ENCODE data around the gene USH1C.

Gene USH1C

DNA sequence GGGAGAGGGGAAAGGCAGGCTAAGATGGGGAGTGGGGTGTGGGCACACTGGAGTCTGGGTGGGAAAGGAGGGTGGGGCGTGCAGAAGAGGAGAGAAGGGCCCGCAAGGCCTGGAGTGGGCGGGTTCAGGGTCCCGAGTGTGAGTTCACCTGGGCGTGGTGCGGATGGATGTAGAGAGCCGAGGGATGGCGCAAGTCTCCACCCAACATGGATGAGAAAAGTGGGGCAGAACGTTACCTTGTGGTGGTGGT is 67.2 kb downstream of the USH1C start:
- no peak for DNase-seq (ENCODE audit: low read depth in 1 of 2, low spot score in 1 of 2)

DNA sequence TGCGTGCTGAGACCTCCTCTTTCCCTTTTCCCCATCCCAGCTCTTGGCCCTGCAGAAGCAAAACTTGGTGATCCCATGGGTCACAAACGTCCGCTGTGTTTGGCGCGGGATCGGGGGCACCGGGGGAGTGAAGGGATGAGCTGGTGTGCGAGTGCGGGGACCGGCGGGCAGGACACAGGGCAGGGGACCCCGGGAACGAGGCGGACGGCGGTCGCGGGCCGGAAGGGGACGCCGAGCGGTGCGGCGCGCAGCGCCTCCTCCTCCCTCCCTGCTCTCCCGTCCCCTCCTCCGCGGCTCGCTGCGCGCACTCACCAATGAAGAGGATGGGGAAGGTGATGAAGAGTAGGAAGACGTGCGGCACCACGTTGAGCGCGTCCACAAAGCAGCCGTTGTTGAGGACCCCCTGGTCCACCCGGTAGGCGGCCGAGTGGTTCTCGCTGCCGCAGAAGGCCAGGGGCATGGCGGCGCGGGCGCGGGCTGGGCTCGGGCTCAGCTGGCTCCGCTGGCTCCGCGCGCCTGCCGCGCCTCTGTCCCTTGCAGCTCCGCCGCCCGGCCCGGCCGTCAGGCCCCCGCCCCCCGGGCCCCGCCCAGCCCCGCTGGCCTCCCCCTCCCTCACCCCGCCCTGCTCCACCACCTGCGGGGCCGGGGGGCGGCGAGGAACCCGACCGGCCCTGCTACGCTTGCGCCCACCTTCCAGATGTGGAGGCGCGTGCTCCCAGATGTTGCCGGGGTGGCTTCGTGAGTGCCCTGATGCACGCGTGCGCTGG is 67.7 kb downstream of the USH1C start, which contains the start of gene ABCC8:
Gene ABCC8 (minus strand): TSS at position 529 of the 767 bp plus-strand sequence. CDS start 69 bp downstream, at position 460.
- no peak for DNase-seq (ENCODE audit: low read depth in 1 of 2, low spot score in 1 of 2)

DNA sequence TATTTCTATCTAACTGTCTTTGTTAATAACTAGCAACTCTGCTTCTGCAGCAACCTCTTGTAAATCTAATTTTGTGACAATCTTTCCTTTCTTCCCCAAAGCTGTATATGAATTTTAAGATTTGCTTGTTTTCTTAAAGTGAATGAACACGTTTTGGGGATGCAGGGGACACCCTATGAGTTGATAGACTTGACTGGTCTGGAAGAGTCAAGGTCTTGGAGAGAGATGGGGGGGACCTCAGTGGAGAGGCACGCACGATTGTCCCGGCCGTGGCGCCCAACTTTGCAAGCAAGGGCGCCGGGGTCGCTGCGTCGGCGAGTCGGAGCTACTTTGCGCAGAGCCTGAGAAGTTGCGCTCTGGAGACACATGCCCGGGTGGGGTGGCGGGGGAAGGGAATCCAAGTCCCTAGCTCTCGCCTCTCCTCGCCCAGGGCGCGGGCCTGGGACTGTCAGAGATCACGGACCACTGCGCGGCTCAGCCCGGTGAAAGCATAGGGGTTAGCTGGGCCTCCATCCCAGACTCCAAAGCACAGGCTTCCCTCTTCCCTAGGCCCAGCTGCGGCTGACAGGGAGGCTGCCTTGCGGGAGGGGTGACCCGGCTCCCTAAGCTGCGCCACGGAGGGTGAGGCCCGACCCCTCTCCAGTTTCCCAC is 68.4 kb downstream of the USH1C start:
- no peak for DNase-seq (ENCODE audit: low read depth in 1 of 2, low spot score in 1 of 2)

DNA sequence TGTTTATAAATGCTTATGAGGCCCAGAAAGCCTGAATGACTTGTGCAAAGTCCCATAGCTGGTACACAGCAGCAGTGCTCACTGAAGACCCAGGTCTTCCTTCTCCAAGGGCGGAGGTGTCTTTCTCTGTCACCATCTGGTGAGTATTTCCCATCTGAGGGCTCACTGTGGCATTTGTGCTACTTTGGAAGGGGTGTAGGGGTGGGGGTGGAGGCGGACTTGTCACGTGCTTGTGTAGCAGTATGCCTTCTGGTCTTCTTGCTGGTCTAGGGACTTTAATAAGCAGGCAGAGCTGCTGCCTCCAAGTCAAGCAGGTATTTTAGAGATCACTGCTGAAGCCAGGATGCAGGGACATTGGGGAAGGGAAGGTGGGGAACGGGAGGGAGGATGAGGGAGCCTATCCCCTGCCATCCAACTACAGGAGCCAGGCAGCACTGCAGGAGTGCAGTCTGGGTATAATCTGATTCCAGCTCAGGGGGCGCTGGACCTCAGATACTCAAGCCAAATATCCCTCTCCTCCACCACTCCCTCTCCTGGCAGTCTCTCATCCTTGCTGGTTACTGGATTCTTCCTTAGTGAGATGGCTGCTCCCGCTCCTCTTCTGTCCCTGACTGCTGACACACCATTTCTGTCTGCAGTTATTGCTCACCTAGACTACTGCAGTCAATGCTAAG is 71.0 kb downstream of the USH1C start:
- DNase-seq (ENCODE audit: low read depth in 1 of 2, low spot score in 1 of 2) = no peak

DNA sequence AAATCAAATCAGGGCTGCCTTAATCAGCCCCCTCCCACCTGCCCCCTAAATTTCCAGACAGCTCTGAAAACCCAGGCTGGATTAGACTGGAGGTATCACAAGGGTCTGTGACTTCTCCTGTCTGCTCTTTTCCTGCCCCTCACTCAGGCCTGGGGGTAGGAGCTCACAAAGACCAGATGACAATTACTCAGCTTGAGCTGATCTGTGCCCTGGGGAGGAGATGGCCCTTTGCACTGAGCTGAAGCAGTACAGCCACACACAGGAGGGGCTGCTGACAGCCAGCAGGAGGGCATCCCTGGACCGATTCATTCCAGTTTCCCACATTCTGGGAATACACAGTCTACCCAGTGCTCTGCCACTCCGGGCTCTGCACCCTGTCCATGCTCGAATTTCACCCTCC is 71.7 kb downstream of the USH1C start:
- no peak for DNase-seq (ENCODE audit: low read depth in 1 of 2, low spot score in 1 of 2)

DNA sequence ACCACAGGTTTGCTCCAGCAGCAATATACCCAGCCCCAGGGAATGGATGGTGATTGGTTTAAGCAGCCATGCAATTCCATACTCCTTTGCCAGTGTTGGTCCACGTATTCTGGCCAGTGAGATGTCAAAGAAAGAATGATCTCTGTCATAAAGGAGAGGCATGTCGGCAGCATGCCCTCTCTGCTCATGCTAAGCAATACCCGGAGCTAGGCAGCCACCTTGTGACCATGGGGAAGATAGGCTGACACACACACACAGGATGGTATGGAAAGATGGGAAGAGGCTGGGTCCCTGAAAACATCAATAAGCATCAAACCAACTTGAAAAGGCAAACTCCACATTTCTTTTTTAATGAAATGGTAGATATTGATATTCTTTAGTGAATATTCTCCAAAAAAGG is 72.7 kb downstream of the USH1C start:
- no peak for DNase-seq (ENCODE audit: low read depth in 1 of 2, low spot score in 1 of 2)

DNA sequence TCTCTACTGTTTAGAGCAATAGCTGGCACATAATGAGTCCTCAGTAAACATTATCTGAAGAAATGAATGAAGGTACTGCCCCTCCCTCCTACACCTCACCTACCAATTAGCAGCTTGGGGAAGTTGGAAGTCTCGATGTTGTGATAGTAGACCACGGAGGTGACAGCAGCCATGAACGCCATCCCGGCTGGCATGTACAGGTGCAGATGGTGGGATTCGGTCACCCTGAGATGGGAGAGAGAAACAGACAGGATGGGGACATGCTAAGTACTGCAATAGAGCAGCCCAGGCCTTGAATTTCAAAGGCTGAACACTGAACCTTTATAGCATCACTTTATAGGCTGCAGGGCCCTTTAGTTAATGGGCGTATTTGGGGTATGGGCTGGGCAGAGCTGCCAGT is 74.2 kb downstream of the USH1C start:
- DNase-seq (ENCODE audit: low read depth in 1 of 2, low spot score in 1 of 2) = no peak

DNA sequence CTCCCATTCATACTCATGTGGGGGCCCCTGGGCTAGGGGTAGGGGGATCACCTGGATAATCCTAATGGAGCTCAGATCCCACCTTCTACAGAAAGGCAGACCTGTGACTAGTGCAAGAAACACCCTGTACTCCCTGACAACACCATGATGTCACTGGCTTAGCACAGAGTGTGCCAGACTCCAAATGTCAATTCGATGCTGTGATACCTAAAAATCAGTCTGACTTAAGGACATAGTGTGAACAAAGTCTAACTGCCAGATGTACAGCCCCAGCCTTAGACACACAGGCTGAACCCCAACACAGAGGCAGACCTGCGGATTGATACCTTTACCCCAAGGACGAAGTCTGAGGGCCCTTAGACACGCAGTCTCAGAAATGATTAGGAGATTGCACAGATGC is 76.1 kb downstream of the USH1C start:
- DNase-seq (ENCODE audit: low read depth in 1 of 2, low spot score in 1 of 2) = no peak

DNA sequence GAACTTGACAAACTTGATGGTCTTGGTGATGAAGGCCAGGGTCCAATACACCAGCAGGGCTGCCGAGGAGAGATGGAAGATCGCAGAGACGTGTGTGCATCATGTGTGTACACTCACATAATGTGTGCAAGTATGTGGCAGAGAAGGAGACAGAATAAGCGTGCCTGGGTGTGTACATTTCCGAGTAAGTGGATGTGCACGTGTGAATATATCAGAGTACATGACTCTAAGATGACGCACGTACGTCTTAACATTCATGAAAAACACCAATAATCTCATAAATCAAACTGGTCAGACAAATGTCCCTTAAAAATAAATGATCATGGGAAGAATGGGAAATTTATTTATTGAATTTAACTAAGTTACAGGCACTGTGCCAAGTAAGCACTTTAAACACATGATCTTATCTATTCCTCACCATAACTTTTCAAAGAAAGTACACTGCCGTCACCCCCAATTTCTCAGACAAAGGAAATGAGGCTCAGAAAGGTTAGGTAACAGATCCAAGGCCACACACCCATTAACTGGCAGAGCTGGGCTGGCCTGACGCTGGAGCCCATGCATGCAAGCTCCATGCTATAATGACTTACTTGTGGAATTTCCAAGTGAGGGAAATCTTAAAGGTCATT is 80.6 kb downstream of the USH1C start:
- no peak for DNase-seq (ENCODE audit: low read depth in 1 of 2, low spot score in 1 of 2)

DNA sequence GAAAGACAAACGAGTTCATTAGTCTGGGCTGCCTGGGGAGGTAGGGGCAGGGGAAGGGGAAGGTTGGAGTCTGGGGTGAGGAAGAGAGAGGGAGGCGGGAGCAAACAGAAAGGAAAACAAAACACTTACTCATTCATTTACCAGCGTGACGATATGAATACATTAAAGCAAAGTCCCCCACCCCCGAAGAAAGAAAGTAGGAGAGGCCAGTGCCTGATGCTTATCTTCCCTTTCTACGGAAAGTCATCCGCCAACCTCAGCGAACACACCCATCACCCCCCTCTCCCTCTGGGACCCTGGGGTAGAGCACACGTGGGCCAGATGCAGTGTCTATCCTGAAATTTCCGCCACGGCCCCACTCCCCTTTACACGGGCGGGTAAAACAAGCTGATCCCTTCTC is 81.3 kb downstream of the USH1C start:
- no peak for DNase-seq (ENCODE audit: low read depth in 1 of 2, low spot score in 1 of 2)

DNA sequence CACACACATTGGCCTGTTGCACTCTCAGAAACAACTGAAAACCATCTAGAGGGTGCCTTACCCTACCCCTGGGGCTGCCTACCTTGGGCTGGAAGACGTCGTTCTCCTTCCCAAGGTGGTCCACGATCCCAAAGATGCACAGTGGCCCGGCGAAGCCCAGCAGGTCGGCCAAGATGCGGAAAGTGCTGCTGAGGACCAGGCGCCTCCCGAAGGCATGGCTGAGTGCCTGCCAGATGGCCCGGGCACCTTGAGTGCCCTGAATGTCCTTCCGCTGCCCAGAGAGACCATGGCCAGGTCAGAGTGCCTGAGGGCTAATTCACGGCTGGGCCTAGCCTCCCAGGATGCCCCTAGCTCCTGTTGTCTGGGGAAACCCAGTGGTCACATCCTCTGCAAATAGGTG is 83.8 kb downstream of the USH1C start:
- DNase-seq (ENCODE audit: low read depth in 1 of 2, low spot score in 1 of 2) = no peak

DNA sequence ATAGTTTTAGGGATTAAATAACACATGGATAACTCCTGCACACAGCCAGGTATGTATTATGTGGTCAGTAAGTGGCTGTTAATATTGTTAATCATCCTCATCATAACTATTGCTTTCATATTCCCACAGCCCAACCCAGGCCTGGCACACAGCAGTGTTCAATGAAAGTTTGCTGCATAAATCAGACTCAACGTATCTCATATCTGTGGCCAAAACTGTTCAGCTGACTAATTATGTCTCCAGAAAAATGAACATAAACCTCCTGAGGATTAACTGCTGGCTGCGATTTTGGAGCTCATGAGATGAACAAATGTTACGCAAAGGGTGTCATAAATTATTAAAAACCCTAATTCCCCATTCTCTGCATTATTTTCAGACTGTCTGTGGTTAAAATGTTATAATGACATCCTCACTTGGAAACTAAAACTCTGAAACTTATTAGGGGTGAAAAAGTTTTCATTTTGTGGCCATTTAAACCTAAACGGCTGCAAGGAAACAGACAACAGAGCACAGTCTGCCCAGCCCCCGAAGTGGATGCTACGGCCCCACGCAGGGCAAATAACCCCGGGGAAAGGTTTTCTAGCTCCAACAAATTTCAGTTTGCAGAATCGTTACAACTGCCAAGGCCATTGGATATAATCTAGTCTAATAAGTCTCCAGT is 84.8 kb downstream of the USH1C start:
- DNase-seq (ENCODE audit: low read depth in 1 of 2, low spot score in 1 of 2) = no peak

DNA sequence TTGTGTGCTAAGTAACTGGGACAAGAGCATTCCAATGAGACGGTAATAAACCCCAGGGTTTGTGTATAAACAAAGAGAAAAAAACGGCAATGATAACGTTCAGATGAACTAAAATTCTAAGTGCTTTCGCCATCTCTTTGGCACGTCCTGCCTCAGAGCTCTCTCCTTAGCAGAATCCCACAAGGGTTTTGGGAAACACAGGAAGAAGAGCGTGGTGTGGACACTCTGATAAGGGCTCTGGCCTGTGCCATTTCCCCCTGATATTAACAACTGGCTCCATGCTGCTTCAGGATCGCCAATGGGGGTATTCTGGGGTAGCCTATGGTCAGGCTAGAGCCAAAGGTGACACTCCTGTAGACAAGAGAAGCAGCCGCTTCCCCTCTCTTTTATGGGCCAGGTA is 85.9 kb downstream of the USH1C start:
- DNase-seq (ENCODE audit: low read depth in 1 of 2, low spot score in 1 of 2) = no peak

DNA sequence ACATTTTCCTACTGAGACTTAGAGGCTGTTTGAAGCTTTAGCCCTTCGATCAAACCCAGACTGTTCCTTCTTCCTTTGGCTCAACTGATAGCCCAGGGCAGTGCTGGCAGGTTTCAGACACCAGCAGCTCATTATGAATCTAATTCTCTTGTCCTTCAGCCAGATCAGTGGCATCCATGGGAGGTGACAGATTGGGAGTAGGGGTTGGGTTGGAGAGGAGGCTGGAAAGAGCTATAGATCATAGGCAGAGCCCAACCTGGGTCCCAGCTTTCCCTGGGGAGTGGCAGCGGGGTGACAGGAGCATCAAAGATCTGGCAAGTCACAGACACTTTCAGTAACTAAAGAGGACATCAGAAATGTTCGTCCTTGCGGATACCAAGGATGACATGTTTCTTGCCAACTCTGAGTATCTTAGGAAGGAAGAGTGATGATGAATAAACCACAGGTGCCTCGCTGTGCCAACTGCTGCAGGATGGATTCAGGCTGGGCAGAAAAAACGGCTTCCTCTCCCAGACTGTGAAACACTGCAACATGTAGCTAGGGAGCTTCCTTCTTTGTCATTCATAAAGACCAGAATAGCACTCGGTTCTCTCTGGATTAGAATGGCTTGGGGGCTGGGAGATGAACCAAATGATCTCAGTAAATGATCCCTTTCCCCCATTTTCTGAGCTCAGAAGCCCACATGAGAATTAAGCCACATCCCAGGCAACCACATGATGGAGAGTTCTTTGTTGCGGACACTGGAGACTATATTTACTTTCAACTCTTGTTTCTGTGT is 86.6 kb downstream of the USH1C start:
- DNase-seq (ENCODE audit: low read depth in 1 of 2, low spot score in 1 of 2) = no peak

DNA sequence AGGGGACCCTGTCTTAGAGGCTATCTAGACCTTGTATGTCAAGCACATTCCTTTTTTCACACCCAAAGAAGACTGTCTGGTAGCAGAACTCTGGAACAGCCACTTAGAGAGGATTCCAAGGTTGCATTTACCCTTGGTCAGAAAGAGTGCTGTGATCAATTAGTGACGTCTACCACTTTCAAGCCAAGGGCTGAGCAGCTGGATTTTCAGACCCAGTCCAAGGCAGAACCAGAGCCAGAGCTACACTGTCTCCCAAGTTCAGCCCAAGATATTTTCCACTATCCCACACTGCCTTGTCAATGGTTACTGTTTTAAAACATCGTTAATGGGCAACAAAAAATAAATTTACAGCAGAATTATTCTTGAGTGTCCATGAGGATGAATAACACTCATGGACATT is 91.5 kb downstream of the USH1C start:
- no peak for DNase-seq (ENCODE audit: low read depth in 1 of 2, low spot score in 1 of 2)

DNA sequence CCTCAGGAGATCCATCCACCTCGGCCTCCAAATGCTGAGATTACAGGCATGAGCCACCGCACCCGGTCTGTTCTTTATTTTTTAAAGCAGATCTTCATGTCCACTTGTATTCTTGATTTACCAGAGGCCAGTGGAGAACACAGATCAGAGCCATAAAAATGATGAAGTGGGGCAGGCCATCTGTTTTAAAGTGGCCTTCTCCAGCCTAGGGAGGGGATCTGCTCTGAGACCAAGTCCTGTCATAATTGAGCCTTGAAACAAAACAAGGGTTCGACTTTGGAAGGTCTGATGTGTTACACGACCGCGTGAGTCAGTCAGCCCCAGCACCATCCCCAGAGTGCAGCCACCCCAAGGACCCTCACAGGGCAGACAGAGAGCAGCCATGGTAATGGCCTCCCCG is 95.1 kb downstream of the USH1C start:
- DNase-seq (ENCODE audit: low read depth in 1 of 2, low spot score in 1 of 2) = no peak

DNA sequence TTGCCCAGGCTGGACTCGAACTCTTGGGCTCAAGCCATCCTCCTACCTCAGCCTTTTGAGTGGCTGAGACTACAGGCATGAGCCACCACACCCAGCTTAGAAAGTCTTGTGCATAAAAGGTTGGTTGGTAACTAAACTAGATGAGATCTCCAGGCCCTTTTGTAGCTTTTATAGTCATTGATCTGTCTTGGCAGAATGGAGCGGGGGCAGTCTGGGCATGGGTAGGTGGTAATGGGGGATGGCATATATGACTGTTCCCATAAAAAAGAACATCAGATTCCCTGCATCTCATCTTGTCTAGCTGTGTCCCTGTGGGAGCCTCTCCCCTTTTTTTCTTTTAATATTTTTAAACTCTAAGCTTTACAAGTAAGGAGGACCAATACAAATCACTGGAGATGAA is 97.7 kb downstream of the USH1C start:
- DNase-seq (ENCODE audit: low read depth in 1 of 2, low spot score in 1 of 2) = no peak

DNA sequence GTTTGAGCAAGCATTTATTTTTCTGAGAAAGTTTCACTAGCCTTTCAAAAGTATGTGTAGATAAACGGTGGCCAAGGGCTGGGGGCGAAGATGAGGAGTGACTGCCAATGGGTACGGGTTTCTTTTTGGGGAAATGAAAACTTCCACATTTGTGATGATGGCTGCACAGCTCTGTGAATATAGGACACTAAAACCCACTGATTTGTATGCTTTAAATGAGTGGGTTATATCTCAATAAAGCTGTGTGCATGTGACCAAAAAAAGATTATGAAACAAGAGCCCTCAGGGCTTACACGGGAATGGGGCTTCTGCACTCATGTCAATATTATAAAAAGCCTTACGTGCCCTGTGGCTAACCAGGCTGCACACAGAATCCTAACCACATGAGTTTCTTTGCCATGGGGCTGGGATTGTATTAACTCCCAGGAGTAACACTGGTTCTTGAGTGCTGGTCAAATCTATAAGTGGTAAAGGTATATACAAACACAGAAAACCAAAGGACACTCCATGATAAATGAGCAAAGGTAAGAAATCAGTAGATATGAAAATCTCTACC is 98.9 kb downstream of the USH1C start:
- DNase-seq (ENCODE audit: low read depth in 1 of 2, low spot score in 1 of 2) = no peak

DNA sequence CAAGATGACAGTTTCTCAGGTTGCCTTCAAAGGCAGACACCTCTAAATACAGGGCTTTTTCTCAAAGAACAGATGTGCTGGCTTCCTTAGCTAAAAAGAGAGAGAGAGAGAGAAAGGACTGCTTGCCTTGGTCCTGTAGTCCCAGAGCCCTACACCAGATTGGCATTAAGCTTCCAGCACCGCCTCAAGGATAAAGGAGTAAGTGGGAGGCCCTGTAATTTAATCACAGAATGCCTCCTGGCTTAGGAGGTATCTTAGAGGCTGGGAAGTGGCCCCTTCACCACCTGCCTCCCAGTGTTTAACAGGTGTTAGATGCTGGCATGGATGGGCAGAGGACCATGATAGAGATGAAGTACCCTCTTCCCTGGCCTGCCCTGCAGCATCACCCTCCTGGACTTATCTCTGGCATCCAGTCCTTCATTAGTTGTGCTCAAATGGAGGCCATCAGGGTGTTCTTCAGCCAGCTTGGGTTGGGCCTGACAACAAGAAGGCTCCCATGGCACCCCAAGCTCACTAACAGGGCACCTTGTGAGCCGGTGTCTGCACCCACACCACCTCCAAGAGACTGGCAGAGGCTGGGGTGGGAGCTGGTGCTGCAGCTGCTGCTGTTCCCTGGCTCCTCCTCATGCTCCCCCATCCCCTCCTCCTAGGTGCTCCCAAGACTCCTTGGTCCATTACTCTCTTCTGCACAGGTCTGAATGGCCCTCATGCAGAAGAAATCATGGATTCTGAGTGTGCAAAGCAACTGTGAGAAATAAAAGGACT is 100.1 kb downstream of the USH1C start:
- no peak for DNase-seq (ENCODE audit: low read depth in 1 of 2, low spot score in 1 of 2)
